ENCODE measurements around the gene FRYL.

Gene FRYL

DNA sequence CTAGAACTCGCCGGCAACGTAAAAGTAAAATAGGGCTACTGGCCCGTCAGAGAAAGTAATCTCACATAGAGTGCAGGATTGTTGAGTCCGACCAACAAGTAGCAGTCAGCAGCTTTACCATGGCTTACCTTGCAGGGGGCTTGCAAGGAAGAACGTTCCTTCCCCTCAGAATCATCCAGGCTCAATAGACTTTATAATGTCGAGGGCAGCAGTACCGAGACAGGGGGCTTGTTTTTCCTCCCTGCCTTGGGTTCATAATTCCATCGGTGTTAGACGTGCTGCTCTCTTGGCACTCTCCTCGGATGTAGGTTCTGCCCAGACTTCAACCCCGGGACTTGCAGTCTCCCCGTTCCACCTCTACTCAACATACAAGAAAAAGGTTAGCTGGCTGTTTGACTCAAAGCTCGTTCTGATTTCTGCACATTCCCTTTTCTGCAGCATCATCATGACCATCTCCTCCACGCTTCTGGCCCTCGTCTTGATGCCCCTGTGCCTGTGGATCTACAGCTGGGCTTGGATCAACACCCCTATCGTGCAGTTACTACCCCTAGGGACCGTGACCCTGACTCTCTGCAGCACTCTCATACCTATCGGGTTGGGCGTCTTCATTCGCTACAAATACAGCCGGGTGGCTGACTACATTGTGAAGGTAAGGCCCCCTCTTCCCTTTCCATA is 295.4 kb downstream of the FRYL start:
- no peak for ATAC-seq (replicated peaks; ENCODE audit: extremely low read depth, poor library complexity, severe bottlenecking)
- no peak for DNase-seq (ENCODE audit: low spot score in 2 of 2)
- Mint-ChIP-seq H3K4me1 (peaks cover 12% of the 10 kb centered on the region), H3K4me3 (peak overlapping the region; percentile 36), H3K36me3 (ENCODE audit: insufficient read depth) (no peaks in the 10 kb centered on the region), H3K27ac (ENCODE audit: low read depth) (no peak overlapping the region), H3K27me3 (peaks cover 79% of the 10 kb centered on the region), H3K9me3 (no peaks in the 10 kb centered on the region)

DNA sequence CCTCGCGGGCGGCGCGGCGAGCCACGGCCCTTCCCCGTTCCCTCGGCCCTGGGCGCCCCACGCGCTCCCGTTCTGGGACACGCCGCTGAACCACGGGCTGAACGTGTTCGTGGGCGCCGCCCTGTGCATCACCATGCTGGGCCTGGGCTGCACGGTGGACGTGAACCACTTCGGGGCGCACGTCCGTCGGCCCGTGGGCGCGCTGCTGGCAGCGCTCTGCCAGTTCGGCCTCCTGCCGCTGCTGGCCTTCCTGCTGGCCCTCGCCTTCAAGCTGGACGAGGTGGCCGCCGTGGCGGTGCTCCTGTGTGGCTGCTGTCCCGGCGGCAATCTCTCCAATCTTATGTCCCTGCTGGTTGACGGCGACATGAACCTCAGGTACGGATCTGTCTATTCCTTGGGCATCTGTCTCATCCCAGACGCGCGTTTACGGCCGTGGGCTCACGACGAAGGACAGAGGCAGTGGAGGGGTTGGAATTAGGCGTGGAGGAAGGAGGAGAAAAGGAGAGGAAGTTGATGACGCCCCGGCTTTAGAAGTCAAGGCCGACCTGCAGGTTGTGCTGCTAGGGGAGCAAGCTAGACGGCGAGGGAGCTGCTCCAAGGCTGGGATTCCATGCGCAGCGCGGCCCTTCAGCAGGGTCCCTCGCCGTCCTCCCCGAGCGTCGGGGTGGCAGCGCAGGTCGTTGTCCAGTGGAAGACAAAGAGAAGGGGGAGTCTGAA is 296.1 kb downstream of the FRYL start:
- Mint-ChIP-seq H3K4me1 (peaks cover 12% of the 10 kb centered on the region), H3K9me3 (no peaks in the 10 kb centered on the region), H3K4me3 (peak overlapping the region; percentile 36), H3K27ac (ENCODE audit: low read depth) (no peak overlapping the region), H3K36me3 (ENCODE audit: insufficient read depth) (no peaks in the 10 kb centered on the region), H3K27me3 (peaks cover 72% of the 10 kb centered on the region)
- ATAC-seq (replicated peaks; ENCODE audit: extremely low read depth, poor library complexity, severe bottlenecking) (peak; percentile 17), DNase-seq (ENCODE audit: low spot score in 2 of 2) (no peak)

DNA sequence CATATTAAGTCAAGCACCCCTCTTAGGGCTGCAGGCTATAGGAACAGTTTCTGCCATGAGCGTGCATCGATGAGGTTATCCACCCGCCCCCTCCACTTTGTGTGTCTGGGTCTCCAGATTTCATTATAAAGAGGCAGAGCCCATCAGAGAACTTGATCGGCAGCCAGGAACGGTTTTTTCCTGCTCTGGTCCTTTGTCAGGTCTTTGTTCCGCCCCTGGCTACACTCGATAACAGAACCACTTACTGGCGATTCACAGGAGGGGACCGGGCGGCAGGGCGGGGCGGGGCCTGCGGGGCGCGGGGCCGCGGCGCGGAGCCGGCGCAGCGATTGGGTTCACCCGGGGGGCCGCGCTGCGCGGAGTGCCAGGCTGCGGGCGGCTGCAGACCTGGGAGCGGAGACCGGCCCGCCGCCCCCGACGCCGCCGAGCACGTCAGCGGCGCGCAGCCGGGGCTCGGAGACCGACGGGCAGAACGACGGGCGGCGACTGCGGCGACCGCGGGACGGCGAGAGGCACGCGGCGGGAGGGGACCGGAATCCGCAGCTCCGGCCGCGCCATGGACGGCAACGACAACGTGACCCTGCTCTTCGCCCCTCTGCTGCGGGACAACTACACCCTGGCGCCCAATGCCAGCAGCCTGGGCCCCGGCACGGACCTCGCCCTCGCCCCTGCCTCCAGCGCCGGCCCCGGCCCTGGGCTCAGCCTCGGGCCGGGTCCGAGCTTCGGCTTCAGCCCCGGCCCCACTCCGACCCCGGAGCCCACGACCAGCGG is 296.9 kb downstream of the FRYL start, which contains the start of gene SLC10A4:
Gene SLC10A4 (plus strand): TSS at position 338 of the 771 bp plus-strand sequence. CDS start 219 bp downstream, at position 557.
- Mint-ChIP-seq H3K4me3 (peak within 1 kb of the TSS; percentile 36), H3K27ac (ENCODE audit: low read depth) (no peak within 1 kb of the TSS), H3K36me3 (ENCODE audit: insufficient read depth) (no peaks in the 10 kb centered on the region), H3K9me3 (no peaks in the 10 kb centered on the region), H3K4me1 (peaks cover 12% of the 10 kb centered on the region), H3K27me3 (peaks cover 65% of the 10 kb centered on the region)
- no peak for DNase-seq (ENCODE audit: low spot score in 2 of 2)
- peak; percentile 26 for ATAC-seq (replicated peaks; ENCODE audit: extremely low read depth, poor library complexity, severe bottlenecking)

DNA sequence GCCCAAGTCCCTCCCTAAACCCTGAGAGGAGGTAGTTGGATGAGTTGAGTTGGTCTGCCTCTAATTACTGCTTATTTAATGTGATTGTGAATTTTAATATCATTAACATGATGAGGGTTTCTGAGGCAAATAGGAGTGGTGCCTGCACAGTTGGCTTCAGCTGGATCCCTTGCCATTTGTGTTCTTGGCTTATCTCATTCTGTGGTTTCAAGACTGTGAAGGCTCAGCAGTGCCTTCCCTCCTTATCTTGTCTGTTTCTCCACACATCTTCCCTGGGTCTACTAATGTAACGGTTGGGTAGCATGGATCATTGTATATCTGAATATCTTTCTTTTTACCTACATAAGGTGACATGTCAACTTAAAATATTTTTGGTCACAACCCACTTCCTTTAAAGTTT is 298.5 kb downstream of the FRYL start:
- no peak overlapping the region for H3K27ac Mint-ChIP-seq (ENCODE audit: low read depth)
- no peaks in the 10 kb centered on the region for H3K36me3 Mint-ChIP-seq (ENCODE audit: insufficient read depth)
- H3K4me1 Mint-ChIP-seq = peaks cover 12% of the 10 kb centered on the region
- H3K4me3 Mint-ChIP-seq = no peak overlapping the region
- no peak for DNase-seq (ENCODE audit: low spot score in 2 of 2)
- no peaks in the 10 kb centered on the region for H3K9me3 Mint-ChIP-seq
- no peak for ATAC-seq (replicated peaks; ENCODE audit: extremely low read depth, poor library complexity, severe bottlenecking)
- H3K27me3 Mint-ChIP-seq = peaks cover 51% of the 10 kb centered on the region

DNA sequence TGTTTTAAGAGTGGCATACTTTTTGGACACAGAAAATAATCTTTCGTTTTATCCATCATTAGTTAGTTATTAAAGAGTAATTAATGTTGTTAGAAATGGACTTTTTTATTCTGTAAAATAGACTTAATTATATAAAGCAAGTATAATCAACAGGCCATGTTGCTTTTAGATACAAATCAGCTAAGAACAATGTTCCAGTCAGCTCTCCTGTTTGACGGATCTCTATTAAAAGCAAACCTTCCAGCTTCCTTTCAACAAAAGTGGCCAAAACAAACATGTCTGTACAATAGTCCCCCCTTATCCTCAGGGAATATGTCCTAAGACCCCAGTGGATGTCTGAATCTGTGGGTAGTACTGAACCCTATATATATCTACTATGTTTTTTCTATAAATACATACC is 301.8 kb downstream of the FRYL start:
- peaks cover 29% of the 10 kb centered on the region for H3K27me3 Mint-ChIP-seq
- no peak for DNase-seq (ENCODE audit: low spot score in 2 of 2)
- no peaks in the 10 kb centered on the region for H3K36me3 Mint-ChIP-seq (ENCODE audit: insufficient read depth)
- no peaks in the 10 kb centered on the region for H3K4me1 Mint-ChIP-seq
- no peak overlapping the region for H3K27ac Mint-ChIP-seq (ENCODE audit: low read depth)
- H3K4me3 Mint-ChIP-seq = no peak overlapping the region
- ATAC-seq (replicated peaks; ENCODE audit: extremely low read depth, poor library complexity, severe bottlenecking) = no peak
- no peaks in the 10 kb centered on the region for H3K9me3 Mint-ChIP-seq

DNA sequence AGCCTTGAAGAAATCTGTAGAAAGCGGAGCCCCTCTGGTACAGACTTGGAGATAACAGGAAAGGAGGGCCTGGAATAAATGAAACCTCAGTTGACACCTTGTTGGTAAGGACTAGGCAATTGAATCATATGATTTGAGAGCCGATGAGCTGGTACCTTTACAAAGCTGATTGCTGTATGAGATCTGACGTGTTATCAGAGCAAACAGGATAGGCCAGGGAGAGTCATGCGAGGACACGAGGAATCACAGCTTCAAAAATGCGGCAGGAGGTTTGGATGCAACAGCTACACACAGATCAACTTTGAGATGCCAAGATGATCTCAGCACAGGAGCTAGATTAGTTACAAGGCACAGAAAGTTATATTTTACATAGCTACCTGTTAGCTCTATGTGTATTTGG is 304.3 kb downstream of the FRYL start:
- H3K4me3 Mint-ChIP-seq = no peak overlapping the region
- DNase-seq (ENCODE audit: low spot score in 2 of 2) (no peak), ATAC-seq (replicated peaks; ENCODE audit: extremely low read depth, poor library complexity, severe bottlenecking) (no peak)
- no peaks in the 10 kb centered on the region for H3K9me3 Mint-ChIP-seq
- H3K36me3 Mint-ChIP-seq (ENCODE audit: insufficient read depth) = no peaks in the 10 kb centered on the region
- no peaks in the 10 kb centered on the region for H3K4me1 Mint-ChIP-seq
- H3K27ac Mint-ChIP-seq (ENCODE audit: low read depth) = no peak overlapping the region
- H3K27me3 Mint-ChIP-seq = peaks cover 6% of the 10 kb centered on the region

DNA sequence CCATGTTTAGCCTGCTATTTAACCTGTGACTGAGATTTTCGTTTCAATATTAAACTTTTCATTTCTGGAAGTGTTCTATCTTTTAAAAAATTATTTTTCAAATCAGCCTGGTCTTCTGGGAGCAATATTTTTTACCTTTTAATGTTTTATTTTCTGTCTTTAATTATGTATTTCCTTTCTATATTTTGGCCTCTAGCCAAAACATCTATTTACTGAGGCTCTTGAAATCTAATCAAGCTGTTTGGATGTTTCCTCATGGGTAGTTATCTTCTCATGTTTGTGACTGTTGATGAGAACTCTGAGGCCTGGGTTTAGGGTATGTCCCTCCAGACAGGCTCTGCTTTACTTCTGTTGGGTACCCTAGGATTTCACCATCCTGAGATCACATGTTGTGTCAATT is 307.3 kb downstream of the FRYL start:
- DNase-seq (ENCODE audit: low spot score in 2 of 2) = no peak

DNA sequence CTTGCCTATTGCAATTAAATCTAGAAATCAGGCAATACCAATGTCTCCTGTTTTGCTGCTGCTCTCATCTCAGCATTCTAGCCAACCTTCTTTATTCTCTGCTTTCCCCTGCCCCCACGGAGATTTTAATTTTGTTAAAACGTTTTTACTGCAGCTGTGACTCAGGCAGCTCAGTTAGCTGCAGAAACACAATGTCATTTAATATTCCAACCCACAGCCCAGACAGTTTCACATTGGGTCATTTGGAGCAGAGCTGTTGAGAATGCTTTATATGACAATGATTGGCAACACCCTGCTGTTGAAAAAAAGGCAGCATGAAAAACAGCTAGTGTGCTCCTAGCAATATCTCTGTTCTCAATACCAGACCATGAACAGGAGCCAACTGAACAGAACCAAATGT is 309.5 kb downstream of the FRYL start:
- no peaks in the 10 kb centered on the region for H3K9me3 Mint-ChIP-seq
- H3K27ac Mint-ChIP-seq (ENCODE audit: low read depth) = no peak overlapping the region
- ATAC-seq (replicated peaks; ENCODE audit: extremely low read depth, poor library complexity, severe bottlenecking) = no peak
- H3K36me3 Mint-ChIP-seq (ENCODE audit: insufficient read depth) = no peaks in the 10 kb centered on the region
- DNase-seq (ENCODE audit: low spot score in 2 of 2) = no peak
- no peaks in the 10 kb centered on the region for H3K4me1 Mint-ChIP-seq
- H3K4me3 Mint-ChIP-seq = no peak overlapping the region
- H3K27me3 Mint-ChIP-seq = no peaks in the 10 kb centered on the region

More for the DNA sequence above, 307.3 kb downstream of the FRYL start:
- no peak for ATAC-seq (replicated peaks; ENCODE audit: extremely low read depth, poor library complexity, severe bottlenecking)
- no peaks in the 10 kb centered on the region for H3K27me3 Mint-ChIP-seq
- no peaks in the 10 kb centered on the region for H3K4me1 Mint-ChIP-seq
- no peaks in the 10 kb centered on the region for H3K36me3 Mint-ChIP-seq (ENCODE audit: insufficient read depth)
- H3K4me3 Mint-ChIP-seq = no peak overlapping the region
- H3K27ac Mint-ChIP-seq (ENCODE audit: low read depth) = no peak overlapping the region
- H3K9me3 Mint-ChIP-seq = no peaks in the 10 kb centered on the region

DNA sequence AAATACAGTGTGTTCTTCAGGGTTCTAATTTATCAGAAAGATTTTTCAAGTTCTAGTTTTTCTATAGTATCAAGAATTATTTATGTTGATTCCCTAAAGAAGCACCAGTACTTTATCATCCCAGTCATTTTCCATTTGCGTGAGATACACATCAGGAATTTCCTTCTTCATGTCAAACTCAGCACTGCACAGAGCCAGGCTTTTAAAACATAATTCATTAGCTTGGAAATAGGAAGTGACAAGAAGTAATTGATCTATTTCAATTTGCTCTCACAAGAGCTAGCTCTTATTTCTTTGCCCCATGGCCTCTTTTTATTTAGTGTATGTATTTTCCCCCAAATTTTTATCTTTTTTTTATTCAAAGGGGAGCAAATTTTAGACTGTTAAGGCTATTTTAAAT is 309.9 kb downstream of the FRYL start:
- H3K27me3 Mint-ChIP-seq = no peaks in the 10 kb centered on the region
- H3K36me3 Mint-ChIP-seq (ENCODE audit: insufficient read depth) = no peaks in the 10 kb centered on the region
- H3K4me1 Mint-ChIP-seq = no peaks in the 10 kb centered on the region

DNA sequence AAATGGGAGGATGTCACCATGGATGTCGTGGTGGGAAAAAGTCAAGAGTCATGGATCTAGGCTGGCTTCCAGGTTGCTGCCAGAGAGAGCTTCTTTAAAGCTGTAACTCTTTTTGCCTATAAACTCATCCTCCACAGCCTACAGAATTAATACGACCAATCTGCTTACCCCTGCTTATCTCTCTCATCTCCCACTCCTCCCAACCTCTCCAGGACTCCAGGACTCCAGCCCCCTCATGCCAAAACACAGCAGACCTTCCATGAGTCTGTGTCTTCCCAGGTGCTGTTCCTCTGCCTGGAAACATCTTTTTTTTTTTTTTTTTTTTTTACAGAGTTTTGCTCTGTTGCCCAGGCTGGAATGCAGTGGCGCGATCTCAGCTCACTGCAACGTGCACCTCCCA is 312.2 kb downstream of the FRYL start:
- Mint-ChIP-seq H3K4me3 (no peak overlapping the region), H3K36me3 (ENCODE audit: insufficient read depth) (no peaks in the 10 kb centered on the region), H3K27me3 (no peaks in the 10 kb centered on the region), H3K27ac (ENCODE audit: low read depth) (no peak overlapping the region), H3K9me3 (no peaks in the 10 kb centered on the region), H3K4me1 (no peaks in the 10 kb centered on the region)
- DNase-seq (ENCODE audit: low spot score in 2 of 2) = no peak
- no peak for ATAC-seq (replicated peaks; ENCODE audit: extremely low read depth, poor library complexity, severe bottlenecking)

More for the DNA sequence above, 309.9 kb downstream of the FRYL start:
- H3K27ac Mint-ChIP-seq (ENCODE audit: low read depth) = no peak overlapping the region
- no peak for ATAC-seq (replicated peaks; ENCODE audit: extremely low read depth, poor library complexity, severe bottlenecking)
- no peak for DNase-seq (ENCODE audit: low spot score in 2 of 2)
- no peak overlapping the region for H3K4me3 Mint-ChIP-seq
- no peaks in the 10 kb centered on the region for H3K9me3 Mint-ChIP-seq

DNA sequence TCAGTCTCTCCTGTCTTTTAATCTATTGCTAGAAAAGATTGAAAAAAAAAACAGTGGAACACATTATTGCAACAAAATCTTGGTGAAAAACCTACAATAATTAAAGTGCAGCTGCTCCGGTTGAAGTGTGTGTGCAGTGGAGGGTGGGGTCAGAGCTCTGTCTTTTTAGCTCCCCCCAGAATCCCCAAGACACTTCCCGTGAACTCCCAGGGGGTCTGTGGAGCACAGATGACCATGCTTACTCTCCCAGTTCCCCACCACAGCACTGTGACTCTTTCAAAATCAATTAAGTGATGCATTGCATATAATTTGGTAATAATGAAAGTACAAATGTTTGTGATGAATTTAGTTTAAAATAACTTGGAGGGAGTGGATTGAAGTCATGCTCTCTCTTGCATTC is 312.6 kb downstream of the FRYL start:
- no peaks in the 10 kb centered on the region for H3K36me3 Mint-ChIP-seq (ENCODE audit: insufficient read depth)
- no peak overlapping the region for H3K4me3 Mint-ChIP-seq
- no peaks in the 10 kb centered on the region for H3K9me3 Mint-ChIP-seq
- H3K27ac Mint-ChIP-seq (ENCODE audit: low read depth) = no peak overlapping the region
- DNase-seq (ENCODE audit: low spot score in 2 of 2) (no peak), ATAC-seq (replicated peaks; ENCODE audit: extremely low read depth, poor library complexity, severe bottlenecking) (no peak)
- H3K4me1 Mint-ChIP-seq = no peaks in the 10 kb centered on the region
- H3K27me3 Mint-ChIP-seq = no peaks in the 10 kb centered on the region

DNA sequence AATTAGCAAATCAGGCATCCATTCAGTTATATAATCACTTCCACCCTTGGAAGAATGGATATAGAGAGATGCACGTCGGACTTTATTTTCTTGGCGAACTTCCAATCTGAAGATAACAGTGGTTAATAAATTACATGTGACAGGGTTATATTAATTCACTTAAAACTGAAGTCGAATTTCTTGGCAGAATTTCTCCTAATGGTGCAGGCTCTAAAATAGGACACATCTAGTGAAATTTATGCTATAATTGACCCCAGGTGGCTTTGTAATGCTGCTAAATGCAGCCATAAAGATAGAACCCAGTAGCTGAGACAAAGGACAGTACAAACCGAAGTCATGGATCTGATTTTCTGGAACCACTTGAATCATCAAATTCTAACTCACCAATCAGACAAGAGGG is 317.7 kb downstream of the FRYL start:
- Mint-ChIP-seq H3K27me3 (no peaks in the 10 kb centered on the region), H3K4me3 (no peak overlapping the region), H3K4me1 (no peaks in the 10 kb centered on the region), H3K27ac (ENCODE audit: low read depth) (no peak overlapping the region), H3K9me3 (no peaks in the 10 kb centered on the region), H3K36me3 (ENCODE audit: insufficient read depth) (no peaks in the 10 kb centered on the region)
- ATAC-seq (replicated peaks; ENCODE audit: extremely low read depth, poor library complexity, severe bottlenecking) = no peak
- DNase-seq (ENCODE audit: low spot score in 2 of 2) = no peak

DNA sequence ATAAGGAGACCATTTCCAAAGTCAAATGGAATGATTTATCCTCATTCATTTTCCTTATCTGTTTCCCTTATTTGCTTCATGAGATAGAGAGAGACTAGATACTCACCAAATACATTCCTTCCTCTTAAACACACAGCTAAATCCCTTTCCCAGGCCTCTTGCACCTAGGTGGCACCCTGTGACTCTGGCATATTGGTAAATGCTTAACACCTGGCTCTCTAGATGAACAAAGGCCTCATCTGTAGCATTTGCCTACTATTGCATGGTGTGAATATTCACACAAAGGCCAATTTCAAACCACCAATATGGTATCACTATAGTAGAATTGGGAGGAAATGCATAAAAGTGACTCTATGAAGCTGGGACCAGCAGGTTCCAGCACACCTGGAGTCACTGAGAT is 319.1 kb downstream of the FRYL start:
- no peak overlapping the region for H3K4me3 Mint-ChIP-seq
- no peaks in the 10 kb centered on the region for H3K9me3 Mint-ChIP-seq
- H3K36me3 Mint-ChIP-seq (ENCODE audit: insufficient read depth) = no peaks in the 10 kb centered on the region
- no peak overlapping the region for H3K27ac Mint-ChIP-seq (ENCODE audit: low read depth)
- no peak for ATAC-seq (replicated peaks; ENCODE audit: extremely low read depth, poor library complexity, severe bottlenecking)
- no peaks in the 10 kb centered on the region for H3K4me1 Mint-ChIP-seq
- H3K27me3 Mint-ChIP-seq = no peaks in the 10 kb centered on the region
- DNase-seq (ENCODE audit: low spot score in 2 of 2) = no peak
